Activated naive CD4-positive, alpha-beta T cell treated with Interleukin-2 at 50 U/mL for 16 hours (primary cell): ENCODE data around the gene PODN.

Source experiments
- DNase-seq: peaks from one replicate; pipeline ENCODE4 v3.0.0-alpha.2; 2020

Gene PODN

DNA sequence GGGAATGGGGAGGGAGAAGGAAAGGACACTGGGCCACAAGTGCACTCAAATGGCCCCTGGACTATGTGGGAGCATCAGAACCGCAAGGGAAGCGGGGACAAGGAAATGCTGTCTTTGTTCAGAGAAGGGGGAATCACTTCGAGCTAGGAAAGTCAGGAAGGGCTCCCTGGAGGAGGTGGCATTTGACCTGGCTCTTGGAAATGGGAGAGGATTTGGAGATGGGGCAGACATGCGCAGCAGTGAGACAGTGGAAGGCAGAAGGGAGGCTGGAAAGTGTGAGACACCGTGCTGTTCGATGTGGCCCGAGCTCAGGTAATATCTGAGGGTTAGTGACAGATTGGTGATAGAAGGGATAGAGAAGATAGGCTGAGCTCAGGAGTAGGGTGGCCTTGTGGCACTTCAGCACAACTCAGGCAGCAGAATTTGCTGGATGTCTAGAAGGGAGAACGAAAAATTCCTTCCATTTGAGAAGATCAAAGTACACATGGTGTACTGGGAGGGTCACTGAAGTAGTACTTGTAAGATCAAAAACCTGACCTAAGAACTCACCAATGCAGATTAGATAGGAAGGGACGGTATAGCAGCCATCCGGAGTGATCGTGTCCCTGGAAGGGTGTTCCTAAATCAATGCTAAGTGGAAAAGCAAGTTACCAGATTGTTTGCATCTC is 55.1 kb downstream of the PODN start:
- no peak for DNase-seq

- DNase-seq, result no peak
Measured at GRCh38 chr1:53117836-53118235, 55.8 kb downstream of the PODN start.

GRCh38 chr1:53120659-53121058 is 58.6 kb downstream of the PODN start:
- DNase-seq, result no peak

- no peak for DNase-seq
Measured at GRCh38 chr1:53121319-53122172, 59.5 kb downstream of the PODN start.

- no peak for DNase-seq
Measured at GRCh38 chr1:53122201-53122885, 60.3 kb downstream of the PODN start.

- no peak for DNase-seq
Measured at GRCh38 chr1:53122961-53123413, 61.0 kb downstream of the PODN start.

- no peak for DNase-seq
Measured at GRCh38 chr1:53123453-53124140, 61.6 kb downstream of the PODN start.

DNA sequence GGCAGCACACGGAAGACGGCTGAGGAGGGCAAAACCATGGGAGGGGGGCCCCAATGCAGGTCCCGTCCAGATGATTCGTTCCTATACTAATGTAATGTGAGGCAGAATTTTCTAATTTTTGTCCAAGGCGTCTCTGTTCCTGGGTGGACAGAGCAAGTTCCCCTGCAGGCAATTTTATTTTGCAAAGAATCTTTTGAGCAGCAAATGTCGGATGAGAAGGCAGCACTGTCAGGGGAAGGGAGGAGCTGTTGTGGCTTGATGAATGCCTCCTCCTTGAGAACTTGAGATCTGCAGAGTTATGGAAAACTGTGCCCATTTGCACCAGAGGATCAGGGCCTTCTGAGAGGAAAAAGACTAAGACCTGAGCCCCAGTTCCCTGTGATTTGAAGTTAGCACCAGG is 63.1 kb downstream of the PODN start:
- DNase-seq, result no peak

DNA sequence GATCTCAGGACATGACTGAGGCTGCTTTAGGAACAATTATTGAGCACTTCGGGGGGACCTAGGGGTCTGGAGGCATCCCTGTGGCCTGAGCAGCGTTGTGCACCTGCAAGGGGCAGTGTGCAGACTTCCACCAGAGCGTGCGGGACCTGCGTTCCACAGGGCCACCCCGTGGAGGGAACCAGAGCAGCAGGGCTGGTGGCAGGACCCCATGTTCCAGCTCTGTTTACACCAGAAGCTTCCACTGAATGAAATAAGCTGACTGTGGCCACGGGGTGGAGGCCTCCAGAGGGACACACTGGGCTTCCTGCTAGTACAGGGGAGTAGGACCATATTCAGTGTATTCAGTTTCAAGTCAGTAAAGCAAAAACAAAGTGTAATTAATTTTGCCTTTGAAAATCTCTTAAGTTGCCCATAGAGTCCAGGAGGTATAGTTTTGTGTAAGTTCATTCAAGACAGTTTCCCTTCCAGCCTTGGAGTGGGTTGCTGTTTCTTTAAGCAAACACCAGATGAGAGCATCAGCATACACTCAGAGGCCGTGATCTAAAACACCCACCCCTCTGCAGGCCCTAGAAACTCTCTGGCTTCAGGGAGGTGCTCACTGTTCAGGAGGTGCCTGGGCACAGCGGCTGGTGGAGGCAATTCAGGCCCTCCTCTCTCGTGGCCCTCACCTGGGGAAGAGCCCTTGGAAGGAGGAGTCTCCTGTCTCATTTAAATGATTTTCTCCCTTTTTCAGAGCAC is 63.8 kb downstream of the PODN start:
- DNase-seq, result no peak

DNA sequence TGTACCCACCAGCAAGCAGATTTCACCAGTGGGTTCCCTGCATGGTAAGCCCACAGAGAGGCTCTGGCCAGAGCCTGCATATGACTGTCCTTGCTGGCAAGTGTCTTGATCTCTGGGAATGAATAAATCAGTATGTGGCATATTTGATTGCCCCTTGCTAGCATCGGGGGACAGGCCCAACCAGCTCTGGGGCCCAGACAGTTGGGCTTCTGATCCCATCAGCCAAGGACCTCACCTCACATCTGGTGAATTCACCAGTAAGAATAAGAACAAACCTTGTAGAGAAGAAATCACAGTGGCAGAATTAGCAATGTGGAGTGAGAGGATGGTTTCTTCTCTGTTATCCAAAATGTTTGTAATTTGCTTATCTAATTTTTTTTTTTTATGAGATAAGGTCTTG is 64.5 kb downstream of the PODN start:
- DNase-seq, result no peak

- DNase-seq, result no peak
Measured at GRCh38 chr1:53127546-53127945, 65.5 kb downstream of the PODN start.

- no peak for DNase-seq
Measured at GRCh38 chr1:53128401-53128800, 66.4 kb downstream of the PODN start.

GRCh38 chr1:53129891-53130597 is 68.0 kb downstream of the PODN start:
- DNase-seq, result no peak

GRCh38 chr1:53130598-53130877 is 68.5 kb downstream of the PODN start:
- DNase-seq, result no peak

- no peak for DNase-seq
Measured at GRCh38 chr1:53130878-53131589, 69.0 kb downstream of the PODN start.

GRCh38 chr1:53131590-53131938 is 69.6 kb downstream of the PODN start:
- no peak for DNase-seq

- no peak for DNase-seq
Measured at GRCh38 chr1:53132176-53132575, 70.2 kb downstream of the PODN start.

- no peak for DNase-seq
Measured at GRCh38 chr1:53133261-53134041, 71.4 kb downstream of the PODN start.

GRCh38 chr1:53134042-53134485 is 72.1 kb downstream of the PODN start:
- DNase-seq, result no peak
